Measurements from ENCODE around the gene RARRES2. TPM values are rescaled to one million over a fixed set of nuclear protein-coding genes. Genes with fewer than 3 reads are reported as not detected.

The RARRES2 gene
- total and polyA plus RNA-seq, 2 of the 13 experiments (the other 11 are each of a cell fraction or from before 2014, with no cell fraction given), result 134 to 172 TPM

- TF ChIP-seq ZBTB46 (CRISPR knock-in tag; IDR thresholded peaks at IDR 0.05; ENCODE audit: borderline replicate concordance) (no peak), TBX2 (CRISPR knock-in tag; IDR thresholded peaks at IDR 0.05; ENCODE audit: borderline replicate concordance) (0 out of 2 replicates have a peak, but pooled peaks have one; percentile 8), ZFAT (CRISPR knock-in tag; conservative IDR thresholded peaks at IDR 0.05) (no peak), ZNF839 (CRISPR knock-in tag; IDR thresholded peaks at IDR 0.05; ENCODE audit: borderline replicate concordance) (no peak), MED13 (CRISPR knock-in tag; IDR thresholded peaks at IDR 0.05) (no peak), ZNF512B (CRISPR knock-in tag; IDR thresholded peaks at IDR 0.05; ENCODE audit: borderline replicate concordance) (no peak), ZNF546 (CRISPR knock-in tag; conservative IDR thresholded peaks at IDR 0.05) (no peak), ARNTL (CRISPR knock-in tag; IDR thresholded peaks at IDR 0.05) (0 out of 2 replicates have a peak, but pooled peaks have one; percentile 26), ZNF749 (CRISPR knock-in tag; IDR thresholded peaks at IDR 0.05; ENCODE audit: borderline replicate concordance) (no peak; the same call in 1 of the 2 replicates), FOXO4 (CRISPR knock-in tag; conservative IDR thresholded peaks at IDR 0.05) (0 out of 2 replicates have a peak, but pooled peaks have one; percentile 45), BCL3 (CRISPR knock-in tag; IDR thresholded peaks at IDR 0.05) (no peak; the same call in 1 of the 2 replicates), NKX3-1 (CRISPR knock-in tag; IDR thresholded peaks at IDR 0.05) (no peak), SIX4 (CRISPR knock-in tag; IDR thresholded peaks at IDR 0.05) (peak; percentile 35; the same call in 1 of the 2 replicates), ZNF607 (CRISPR knock-in tag; IDR thresholded peaks at IDR 0.05; ENCODE audit: borderline replicate concordance) (no peak), ATF4 (CRISPR knock-in tag; IDR thresholded peaks at IDR 0.05) (peak in 1 of 2 experiments; percentile 4; a peak in 1 of 4 replicates), IKZF5 (CRISPR knock-in tag; IDR thresholded peaks at IDR 0.05) (0 out of 2 replicates have a peak, but pooled peaks have one; percentile 24)
These were observed 36.9 kb upstream of the RARRES2 start (continued) for GRCh38 chr7:150378115-150378852.

Measured in HepG2 (cell line).